GM12865 (cell line): ENCODE measurements around the gene PPP1CA.

Experiments
- DNase-seq: peaks from one replicate; pipeline ENCODE4 v3.0.0; 2010; ENCODE audit warnings: low read depth
- H3K4me3 ChIP-seq: 2 replicates; pipeline ENCODE4 v1.5.1; 2011; ENCODE audit warnings: mild to moderate bottlenecking, low read depth, low read length, control low read depth
- TF ChIP-seq, protein P1 (sequence below): IDR thresholded peaks from 2 replicates; pipeline ENCODE4 v1.5.1; 2011; ENCODE audit warnings: low read length, control low read depth, low read depth, inconsistent platforms; ENCODE audit not compliant: insufficient read depth; ENCODE audit errors: missing control alignments

PPP1CA gene

DNA sequence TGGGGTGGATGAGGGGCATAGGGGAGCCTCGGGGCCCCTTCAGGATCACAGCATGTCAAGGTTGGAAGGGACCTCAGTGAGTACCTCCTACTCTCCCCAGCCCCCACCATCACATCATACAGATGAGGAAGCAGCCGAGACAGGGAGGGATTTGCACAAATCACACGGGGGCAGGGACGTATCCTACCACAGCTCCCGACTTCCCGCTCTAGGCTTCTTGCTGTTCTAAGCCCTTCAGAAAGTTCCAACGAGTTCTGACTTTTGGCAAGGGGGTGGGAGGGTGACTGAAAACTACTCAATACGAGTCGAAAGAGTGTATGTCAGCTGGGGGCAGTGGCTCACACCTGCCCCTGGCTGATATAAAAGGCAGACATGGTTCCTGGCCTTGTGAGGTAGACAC lies 14.6 kb downstream of the PPP1CA start:
- H3K4me3 ChIP-seq: no peak overlapping the region
- TF ChIP-seq, protein P1, sequence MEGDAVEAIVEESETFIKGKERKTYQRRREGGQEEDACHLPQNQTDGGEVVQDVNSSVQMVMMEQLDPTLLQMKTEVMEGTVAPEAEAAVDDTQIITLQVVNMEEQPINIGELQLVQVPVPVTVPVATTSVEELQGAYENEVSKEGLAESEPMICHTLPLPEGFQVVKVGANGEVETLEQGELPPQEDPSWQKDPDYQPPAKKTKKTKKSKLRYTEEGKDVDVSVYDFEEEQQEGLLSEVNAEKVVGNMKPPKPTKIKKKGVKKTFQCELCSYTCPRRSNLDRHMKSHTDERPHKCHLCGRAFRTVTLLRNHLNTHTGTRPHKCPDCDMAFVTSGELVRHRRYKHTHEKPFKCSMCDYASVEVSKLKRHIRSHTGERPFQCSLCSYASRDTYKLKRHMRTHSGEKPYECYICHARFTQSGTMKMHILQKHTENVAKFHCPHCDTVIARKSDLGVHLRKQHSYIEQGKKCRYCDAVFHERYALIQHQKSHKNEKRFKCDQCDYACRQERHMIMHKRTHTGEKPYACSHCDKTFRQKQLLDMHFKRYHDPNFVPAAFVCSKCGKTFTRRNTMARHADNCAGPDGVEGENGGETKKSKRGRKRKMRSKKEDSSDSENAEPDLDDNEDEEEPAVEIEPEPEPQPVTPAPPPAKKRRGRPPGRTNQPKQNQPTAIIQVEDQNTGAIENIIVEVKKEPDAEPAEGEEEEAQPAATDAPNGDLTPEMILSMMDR: no peak
- no peak for DNase-seq

DNA sequence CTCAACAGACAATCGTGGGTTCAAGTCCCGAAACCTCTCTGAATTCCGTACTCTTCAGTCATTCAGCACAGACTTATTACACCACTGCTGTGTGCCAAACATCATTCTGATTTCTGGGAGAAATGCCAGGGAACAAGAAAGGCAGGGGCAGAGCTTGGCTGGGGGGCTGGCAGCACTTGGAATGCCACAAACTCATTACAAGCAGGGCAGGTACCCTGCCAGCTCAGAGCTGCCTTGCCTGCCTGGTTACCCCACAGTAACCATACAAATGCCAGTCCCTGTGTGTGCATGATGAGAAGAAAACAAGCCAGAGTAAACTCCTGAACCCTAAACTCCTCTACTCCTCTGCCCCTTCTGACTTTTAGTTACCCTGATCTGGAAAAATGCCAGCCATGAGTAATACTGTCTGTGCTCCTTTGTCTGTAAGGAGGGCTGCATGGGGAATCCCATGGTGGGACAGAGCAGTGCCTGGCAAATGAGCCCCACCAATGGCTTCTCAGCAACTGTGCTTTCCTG lies 16.7 kb downstream of the PPP1CA start:
- H3K4me3 ChIP-seq: no peak overlapping the region
- no peak for DNase-seq
- TF ChIP-seq, protein P1: no peak

DNA sequence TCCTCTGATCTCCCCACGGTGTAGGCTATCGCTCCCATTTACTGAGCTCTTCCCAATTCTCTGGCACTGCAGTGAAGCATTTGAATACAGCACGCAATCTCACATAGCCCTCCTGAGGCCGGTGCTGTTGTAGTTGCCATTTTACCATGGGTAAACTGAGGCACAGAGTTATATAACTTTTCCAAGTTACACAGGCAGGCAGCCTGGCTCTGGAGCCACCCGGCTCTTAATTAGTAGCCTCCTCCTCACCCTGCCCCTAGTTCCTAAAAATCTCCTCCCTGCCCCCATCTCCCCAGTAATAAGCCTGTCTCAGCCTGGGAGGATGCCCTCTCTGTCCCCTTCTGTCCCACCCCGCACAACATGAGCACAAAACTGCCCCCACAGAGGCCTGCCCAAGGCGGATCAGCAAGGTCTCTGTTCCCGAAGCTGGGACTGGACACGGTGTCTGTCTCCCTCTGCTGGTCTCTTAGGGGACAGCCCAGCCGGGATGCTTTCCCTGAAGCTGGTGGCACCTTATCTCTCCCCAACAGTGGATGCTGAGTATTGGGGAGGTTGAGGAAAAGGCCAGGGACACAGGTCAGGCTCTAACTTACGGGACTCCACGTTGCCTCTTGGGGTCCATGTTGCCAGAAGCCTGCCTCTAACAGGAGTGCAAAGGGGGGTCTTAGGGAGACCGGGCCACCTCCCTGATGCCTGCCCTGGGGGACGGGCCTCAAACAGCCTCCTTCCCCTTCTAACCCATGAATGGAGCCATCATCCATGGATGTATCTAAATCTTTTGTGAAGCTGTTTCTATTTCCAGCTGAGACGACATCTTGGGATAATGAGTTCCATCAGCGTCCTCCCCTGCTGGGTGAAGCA lies 19.2 kb downstream of the PPP1CA start:
- peak; percentile 90 for DNase-seq
- no peak overlapping the region for H3K4me3 ChIP-seq
- TF ChIP-seq, protein P1: peak; percentile 99

DNA sequence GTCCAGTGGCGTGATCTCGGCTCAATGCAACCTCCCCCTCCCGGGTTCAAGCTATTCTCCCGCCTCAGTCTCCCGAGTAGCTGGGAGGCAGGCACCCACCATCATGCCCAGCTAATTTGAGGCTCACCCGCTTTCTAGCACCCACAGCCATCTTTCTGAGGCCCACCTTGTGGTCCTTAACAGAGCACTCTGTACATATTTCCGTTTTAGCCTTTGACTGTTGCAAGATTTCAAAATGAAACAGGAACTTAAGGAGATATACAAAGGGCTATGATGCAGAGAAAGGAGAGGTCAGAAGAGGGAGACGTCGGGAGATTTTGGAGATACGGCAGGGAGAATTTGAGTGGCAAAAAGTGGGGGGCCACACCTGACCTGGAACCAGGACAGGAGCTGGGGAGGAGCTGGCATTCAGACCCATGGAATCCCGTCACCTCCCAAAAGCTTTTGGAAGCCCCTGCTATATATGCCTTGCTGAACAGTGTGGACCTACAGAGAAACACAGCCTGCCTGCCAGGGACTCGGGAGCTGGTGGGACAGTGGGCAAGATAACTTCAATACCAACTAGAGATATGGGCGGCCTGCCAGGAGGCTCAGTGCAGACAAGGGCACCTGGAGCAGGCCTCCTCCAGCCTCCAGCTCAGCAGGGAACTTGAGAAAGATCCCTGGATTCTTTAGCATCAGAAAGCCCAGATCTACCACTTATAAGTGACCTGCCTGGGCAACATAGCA lies 20.2 kb downstream of the PPP1CA start:
- DNase-seq: peak; percentile 62
- H3K4me3 ChIP-seq: peak overlapping the region; percentile 27
- TF ChIP-seq, protein P1: no peak

DNA sequence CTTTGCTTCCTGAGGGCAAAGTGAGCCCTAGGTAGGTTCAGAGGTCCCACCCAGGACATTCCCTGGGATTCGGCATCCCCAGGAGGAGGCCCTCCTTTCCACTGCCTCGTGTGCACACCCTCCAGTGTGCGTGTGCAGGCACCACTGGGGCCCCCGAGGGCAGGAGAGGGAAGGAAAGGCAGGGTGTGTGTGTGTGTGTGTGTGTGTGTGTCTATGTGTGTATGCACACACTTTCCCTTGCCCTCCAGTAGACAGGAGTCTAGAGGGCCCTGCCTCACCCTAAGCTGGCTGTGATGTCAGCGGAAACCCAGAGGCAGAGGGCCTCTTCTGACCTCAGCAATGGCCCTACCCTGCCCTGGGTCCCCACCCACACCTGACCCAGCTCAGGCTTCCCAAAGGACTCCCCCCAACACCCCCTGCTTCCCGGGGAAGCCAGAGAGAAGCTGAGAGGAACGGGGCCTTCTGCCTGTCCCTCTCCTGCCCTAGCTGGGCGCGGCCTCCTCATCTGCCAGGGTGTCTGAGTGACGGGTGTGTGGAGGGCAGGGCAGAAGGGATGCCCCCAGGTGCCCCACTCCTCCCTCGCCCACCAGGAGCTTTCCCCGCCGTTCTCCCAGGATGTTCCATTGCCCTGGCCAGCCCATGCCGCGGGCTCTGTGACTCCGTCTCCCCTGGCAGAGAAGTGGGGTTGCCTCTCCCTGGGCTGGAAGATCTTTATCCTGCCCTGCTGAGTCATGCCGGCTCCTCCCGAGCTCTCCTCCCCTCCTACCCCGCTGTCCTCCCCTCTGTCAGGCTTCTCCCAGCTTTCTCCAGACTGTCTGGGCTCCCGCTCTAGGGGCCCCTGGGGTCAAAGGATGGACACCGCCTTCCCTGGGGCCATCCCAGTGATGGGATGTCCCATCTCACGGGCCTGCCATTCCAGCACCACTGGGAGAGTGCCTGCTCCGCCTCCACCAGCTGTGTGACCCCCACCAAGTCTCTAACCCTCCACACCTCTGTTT lies 22.3 kb downstream of the PPP1CA start:
- no peak overlapping the region for H3K4me3 ChIP-seq
- no peak for DNase-seq
- TF ChIP-seq, protein P1: no peak

DNA sequence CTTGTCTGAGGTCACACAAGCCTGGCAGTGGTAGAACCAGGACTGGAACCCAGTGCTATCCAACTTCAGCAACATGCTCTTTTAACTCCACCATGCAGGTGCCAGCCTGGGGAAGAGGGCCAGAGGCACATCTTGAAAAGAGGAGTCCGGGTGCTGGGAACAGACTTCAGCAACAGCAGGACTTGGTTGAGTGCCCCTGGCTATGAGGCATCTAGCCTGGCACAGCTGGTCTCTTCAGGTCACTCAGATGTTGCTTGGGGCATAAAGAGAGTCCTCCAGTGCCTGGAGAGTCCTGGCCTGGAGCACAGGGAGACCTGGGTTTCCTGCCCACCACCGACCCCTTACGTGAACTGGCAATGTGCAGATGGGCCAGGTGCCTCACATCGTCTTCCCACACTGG lies 23.1 kb downstream of the PPP1CA start:
- DNase-seq: no peak
- TF ChIP-seq, protein P1: no peak
- H3K4me3 ChIP-seq: no peak overlapping the region
